Esophagus squamous epithelium (tissue), 4 donors: Measurements from ENCODE around the gene ADAM10.

ENCODE experiments used
- POLR2A ChIP-seq, 4 donors: fragments of 450-650 bp; IDR thresholded peaks; one replicate each; pipeline ENCODE4 v1.6.1; 2017; ENCODE audit warnings: antibody characterized with exemption in 4 of 4, mild to moderate bottlenecking in 4 of 4, moderate library complexity in 3 of 4
- TF ChIP-seq, protein P1 (sequence below), 6 experiments: fragments of 450-650 bp in 4 of 6; fragments of 200-600 bp in 2 of 6; sonication (generic) in 2 of 6; IDR thresholded peaks; one replicate each; pipeline ENCODE4 v1.5.1; 2016 to 2019; ENCODE audit warnings: antibody characterized with exemption in 6 of 6, mild to moderate bottlenecking in 4 of 6, moderate library complexity in 4 of 6

DNA sequence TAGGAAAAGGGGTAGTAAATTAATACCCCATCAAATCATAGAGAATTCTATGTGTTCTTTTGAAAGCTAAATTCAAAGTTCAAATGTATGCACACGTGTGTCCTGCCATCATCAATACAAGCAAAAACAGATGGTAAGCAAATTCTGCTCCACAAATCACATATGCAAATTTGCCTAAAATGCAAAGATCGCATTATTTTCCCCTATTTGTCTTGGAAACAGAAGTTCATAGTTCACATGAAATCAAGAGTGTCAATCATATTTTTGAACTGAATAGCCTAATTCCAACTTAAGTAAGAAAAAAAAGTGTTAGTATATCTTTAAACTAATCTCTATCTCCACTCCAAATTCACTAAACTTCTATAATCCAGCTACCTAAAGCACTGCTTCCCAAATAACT is 8.5 kb downstream of the ADAM10 start:
- no peak for TF ChIP-seq POLR2A (IDR thresholded peaks at IDR 0.05)
- TF ChIP-seq, protein P1, sequence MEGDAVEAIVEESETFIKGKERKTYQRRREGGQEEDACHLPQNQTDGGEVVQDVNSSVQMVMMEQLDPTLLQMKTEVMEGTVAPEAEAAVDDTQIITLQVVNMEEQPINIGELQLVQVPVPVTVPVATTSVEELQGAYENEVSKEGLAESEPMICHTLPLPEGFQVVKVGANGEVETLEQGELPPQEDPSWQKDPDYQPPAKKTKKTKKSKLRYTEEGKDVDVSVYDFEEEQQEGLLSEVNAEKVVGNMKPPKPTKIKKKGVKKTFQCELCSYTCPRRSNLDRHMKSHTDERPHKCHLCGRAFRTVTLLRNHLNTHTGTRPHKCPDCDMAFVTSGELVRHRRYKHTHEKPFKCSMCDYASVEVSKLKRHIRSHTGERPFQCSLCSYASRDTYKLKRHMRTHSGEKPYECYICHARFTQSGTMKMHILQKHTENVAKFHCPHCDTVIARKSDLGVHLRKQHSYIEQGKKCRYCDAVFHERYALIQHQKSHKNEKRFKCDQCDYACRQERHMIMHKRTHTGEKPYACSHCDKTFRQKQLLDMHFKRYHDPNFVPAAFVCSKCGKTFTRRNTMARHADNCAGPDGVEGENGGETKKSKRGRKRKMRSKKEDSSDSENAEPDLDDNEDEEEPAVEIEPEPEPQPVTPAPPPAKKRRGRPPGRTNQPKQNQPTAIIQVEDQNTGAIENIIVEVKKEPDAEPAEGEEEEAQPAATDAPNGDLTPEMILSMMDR (IDR thresholded peaks at IDR 0.05), result no peak
